Omental fat pad (tissue), 4 donors: ENCODE data around the gene VTN. TPM values are rescaled to one million over a fixed set of nuclear protein-coding genes. Genes with fewer than 3 reads are reported as not detected.

Experiments used
- ATAC-seq: fragments of 150-250 bp; one replicate; pipeline ENCODE4 v1.9.1; 2016; ENCODE audit warnings: mild to moderate bottlenecking, moderate library complexity; ENCODE audit not compliant: low FRiP score
- DNase-seq: peaks from one replicate; pipeline ENCODE4 v3.0.0-alpha.2; 2019; ENCODE audit warnings: low spot score
- CTCF ChIP-seq, 3 donors: fragments of 450-650 bp; IDR thresholded peaks; one replicate each; pipeline ENCODE4 v1.5.1; 2016 to 2017; ENCODE audit warnings: antibody characterized with exemption in 3 of 3, mild to moderate bottlenecking in 3 of 3, moderate library complexity in 2 of 3
- total RNA-seq, 4 donors: library from RNA; depleted of rRNA; stranded (reverse); fragments of >200 nt; gene quantifications; one replicate each; pipeline ENCODE4 v1.1.0, GENCODE V29; 2016

VTN gene
- total RNA-seq, 4 donors from 2014 or later = 3.2 to 82.4 (median 14.7) TPM

- DNase-seq (no peak), ATAC-seq (no peak)
- TF ChIP-seq CTCF (IDR thresholded peaks at IDR 0.05) = no peak
These were observed 38.2 kb downstream of the VTN start for GRCh38 chr17:28331891-28332420.

- no peak for DNase-seq
- no peak for TF ChIP-seq CTCF (IDR thresholded peaks at IDR 0.05)
- ATAC-seq = no peak
These were observed 39.4 kb downstream of the VTN start for GRCh38 chr17:28330671-28331070.

GRCh38 chr17:28328325-28328724 is 41.8 kb downstream of the VTN start:
- DNase-seq = no peak
- no peak for ATAC-seq
- TF ChIP-seq CTCF (IDR thresholded peaks at IDR 0.05) = no peak

GRCh38 chr17:28327709-28328108 is 42.4 kb downstream of the VTN start:
- no peak for TF ChIP-seq CTCF (IDR thresholded peaks at IDR 0.05)
- DNase-seq (no peak), ATAC-seq (no peak)

DNA sequence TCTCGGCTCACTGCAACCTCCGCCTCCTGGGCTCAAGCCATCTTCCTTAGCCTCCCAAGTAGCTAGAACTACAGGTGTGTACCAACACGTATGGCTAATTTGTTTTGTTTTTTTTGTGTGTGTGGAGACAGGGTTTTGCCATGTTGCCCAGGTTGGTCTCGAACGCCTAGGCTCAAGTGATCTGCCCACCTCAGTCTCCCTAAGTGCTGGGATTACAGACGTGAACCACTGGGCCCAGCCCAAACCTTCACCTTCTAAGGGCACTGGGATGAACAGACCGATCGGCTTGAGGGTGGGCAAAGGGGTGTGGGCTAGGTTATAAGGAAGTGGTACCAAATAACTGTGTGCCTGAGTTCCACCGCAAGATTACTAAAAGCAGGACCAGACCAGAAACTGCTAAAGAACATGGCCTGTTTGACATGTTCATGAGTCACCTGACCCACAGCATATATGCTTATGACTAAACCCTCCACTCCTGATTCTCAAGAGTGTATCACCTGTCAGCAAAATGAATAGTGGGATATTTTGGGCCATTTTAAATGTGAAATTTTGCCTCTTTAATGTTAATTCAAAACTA is 43.0 kb downstream of the VTN start:
- ATAC-seq (no peak), DNase-seq (no peak)
- no peak for TF ChIP-seq CTCF (IDR thresholded peaks at IDR 0.05)

DNA sequence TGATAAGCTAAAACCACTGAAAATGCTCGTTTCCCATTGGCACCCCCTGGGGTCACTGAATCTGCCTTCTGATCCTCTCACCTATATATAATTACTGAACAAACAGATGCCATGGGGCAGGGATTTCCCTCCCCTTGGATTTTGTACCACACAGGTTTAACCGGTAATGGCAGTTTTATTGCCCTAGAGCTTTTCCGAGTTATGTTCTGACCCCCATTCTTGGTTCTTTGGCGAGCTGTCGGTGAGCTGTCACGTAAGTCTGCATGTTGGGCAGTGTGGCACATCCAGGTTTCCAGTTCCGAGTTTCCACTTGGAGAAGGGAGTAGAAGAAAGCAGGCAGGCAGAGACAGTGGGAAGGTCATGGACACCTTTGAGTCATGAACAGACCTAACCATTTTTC is 44.0 kb downstream of the VTN start:
- DNase-seq = no peak
- TF ChIP-seq CTCF (IDR thresholded peaks at IDR 0.05) = no peak
- no peak for ATAC-seq

DNA sequence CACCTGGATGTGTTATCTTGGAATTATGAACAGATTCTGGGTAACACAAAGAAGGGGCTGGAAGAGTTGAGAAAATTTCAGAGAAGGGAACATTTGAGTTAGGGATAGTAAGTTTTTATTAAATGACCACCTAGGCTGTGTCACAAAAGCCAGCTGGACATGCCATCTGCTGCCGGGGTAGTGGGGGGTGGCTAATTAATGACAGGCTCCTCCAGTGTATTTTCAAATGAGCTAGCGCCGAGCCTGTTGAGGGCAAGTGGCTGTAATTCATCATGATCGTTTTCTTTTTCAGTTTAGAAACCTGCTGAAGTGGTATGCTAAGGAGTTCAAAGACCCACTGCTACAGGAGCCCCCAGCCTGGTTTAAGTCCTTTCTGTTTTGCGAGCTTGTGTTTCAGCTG is 44.9 kb downstream of the VTN start:
- ATAC-seq (no peak), DNase-seq (no peak)
- no peak for TF ChIP-seq CTCF (IDR thresholded peaks at IDR 0.05)
